GF-D8 (cell line): ENCODE results near the gene HHAT.
"Not testable (repeated sequence)": the region's sequence is repeated elsewhere in the genome, so short reads cannot be mapped to it uniquely, and the experiment has no call there.

Experiments
- DNase-seq: peaks from one replicate; lab custom pipeline; 2025; lab: John Stamatoyannopoulos, UW

The HHAT gene

DNA sequence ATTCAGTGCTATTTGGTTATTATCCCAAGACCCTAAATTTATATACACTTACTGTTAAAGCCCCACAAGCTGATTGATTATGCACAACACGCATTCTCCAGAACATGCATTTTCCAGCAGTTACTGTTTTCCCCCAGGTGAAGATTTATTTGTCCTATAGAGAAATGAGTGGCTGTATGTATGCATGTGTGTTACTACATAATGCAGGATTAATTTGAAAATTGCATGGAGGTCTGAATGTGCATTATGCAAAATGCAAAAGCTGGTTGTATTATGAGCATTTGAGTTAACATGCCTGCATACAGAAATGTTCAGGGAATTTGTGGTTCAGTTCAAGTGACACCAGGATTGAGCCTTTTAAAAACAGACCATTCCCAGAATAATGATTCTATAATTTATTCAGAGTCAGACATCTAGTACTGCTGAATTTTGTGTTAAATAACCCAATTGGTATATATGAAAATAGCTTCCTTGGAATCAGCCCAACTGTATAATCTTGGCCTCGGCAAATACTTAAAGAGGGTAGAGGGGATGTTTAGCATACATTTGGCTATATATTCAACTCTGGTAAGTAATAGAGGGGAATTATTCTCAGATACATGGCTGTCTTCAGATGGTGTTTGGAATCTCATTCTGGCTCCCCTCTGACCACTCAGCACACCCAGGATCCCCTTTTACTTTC lies 320.0 kb downstream of the HHAT start:
- no peak for DNase-seq

DNA sequence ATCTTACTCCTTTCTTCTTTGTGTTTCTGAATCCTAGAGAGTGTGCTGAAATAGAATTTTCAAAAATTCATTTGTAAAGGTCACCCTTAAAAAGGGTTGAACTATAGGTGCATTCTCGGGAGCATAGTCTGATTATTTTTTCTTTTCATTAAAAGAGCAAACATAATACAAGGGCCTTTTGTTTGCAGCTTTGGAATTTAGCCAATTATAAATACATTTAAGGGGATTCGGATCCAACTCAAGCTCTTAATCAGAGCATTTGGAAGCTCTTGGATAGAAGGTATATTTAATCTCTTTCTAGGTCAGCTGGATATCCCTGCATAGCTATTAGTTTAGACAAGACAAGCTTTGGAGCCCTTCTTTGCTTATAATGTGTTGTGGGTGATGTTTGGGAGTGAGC lies 321.7 kb downstream of the HHAT start:
- DNase-seq = no peak

DNA sequence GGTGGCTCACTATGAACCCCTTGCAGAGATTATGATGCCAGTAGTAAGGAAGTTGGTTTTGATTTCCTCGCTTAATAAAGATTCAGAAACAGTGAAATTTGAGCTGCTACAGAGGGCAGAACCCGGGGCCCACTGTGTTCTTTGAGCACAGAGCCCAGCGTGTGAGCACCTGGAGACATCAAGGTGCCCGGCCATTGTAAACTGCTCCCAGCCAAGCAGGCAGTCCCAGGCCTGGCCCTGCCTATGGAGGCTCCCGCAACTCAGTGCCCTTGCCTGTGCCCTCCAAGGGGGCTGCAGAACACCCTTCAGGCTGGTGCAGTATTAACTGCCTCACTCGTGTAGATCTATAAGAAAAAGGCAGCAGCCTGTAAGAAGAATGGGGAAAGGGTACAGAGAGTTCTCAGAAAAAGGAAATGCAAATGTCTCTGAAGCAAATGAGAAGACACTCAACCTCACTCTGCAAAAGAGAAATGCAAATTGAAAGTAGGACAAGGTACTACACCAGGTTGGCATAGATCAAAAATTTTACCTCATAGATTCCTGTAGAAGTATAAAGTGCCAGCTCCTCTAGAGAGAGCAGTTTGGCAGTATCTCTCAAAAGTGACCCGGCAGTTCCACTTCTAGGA lies 323.7 kb downstream of the HHAT start:
- DNase-seq = no peak

DNA sequence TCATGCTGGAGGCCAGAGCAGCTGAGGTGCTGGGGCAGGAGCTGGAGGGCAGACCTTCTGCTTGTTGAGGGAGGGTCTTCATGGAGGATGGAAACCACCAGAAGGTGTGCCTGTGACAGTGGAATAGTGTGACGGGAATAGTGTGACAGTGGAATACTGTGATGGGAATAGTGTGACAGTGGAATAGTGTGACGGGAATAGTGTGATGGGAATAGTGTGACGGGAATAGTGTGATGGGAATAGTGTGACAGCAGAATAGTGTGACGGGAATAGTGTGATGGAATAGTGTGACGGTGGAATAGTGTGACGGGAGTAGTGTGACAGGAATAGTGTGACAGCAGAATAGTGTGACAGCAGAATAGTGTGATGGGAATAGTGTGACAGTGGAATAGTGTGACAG lies 325.1 kb downstream of the HHAT start:
- no peak for DNase-seq

DNA sequence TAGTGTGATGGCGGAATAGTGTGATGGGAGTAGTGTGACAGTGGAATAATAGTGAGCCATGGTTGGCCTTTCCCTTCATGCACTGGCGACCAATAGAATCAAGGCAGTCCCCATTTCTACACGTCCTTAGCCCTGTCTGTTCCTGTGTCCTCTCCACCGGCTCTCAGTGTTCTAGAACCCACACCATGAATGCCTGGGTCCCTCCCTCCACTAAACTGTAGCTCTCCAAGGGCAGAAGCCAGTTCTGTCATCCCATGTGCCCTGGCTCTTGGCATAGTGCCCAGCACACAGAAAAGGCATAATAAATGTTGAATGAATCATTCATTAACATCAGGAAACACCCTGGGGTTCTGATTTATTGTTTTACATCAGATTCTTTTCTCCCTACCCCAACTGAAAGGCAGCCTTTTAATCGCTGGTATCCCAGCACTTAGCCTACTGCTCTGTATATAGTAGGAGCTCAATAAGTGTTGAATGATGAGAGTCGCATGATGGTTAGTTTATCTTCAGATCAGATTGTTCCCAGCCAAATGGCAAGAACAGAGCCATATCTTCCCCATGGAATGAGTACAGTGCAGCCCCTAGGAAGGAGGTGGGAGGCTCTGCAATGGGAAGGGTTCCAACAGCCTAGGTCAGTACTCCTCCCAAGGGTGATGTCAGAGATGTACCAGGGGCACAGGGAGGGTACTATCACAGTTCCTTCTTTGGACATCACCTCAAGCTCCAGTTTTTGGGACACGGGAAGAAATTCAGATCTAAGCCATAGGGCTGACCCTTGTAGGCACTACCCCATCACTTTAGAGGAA lies 325.7 kb downstream of the HHAT start:
- DNase-seq = no peak

DNA sequence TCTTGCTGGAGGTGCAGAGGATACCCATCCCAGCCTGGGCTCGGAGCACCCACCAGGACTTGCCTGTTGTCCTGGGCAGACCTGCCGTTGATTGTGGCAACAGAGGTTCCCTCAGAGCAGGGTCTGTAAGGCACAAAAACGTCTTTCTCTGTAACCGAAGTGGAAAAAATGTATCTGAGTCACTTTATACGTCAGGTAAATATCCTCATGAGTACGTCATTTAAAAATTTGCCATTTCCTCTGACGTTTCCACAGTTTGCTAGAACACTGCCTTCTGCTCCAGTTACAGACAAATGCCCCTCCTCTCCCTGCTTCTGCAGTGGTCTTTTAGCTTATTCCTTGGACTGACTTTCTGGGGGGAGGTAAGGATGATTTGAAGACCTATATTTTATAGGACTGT lies 326.8 kb downstream of the HHAT start:
- DNase-seq = no peak

DNA sequence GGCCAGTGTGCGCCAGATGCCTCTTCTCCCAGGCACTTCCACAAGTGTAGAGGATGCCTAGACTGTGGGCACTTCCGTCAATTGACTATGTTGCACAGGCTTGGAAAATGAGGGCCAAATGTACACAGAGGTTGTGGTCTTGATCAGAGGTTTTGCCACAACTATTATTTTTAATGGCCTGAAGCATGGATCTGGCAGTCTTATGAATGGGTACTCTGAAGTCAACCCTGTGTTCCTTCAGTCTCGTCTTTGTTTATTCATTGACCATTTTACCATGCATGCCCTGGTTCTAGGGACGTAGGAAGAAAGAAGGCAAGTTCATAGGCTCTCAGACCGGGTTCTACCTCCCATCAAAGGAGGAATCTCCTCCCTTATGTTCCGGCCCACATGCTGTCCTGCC lies 329.1 kb downstream of the HHAT start:
- no peak for DNase-seq

DNA sequence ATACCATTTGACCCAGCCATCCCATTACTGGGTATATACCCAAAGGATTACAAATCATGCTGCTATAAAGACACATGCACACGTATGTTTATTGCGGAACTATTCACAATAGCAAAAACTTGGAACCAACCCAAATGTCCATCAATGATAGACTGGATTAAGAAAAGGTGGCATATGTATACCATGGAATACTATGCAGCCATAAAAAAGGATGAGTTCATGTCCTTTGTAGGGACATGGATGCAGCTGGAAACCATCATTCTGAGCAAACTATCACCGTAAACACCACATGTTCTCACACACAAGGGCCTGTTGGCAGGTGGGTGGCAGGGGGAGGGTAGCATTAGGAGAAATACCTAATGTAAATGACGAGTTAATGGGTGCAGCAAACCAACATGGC lies 332.8 kb downstream of the HHAT start:
- DNase-seq = not testable (repeated sequence)

DNA sequence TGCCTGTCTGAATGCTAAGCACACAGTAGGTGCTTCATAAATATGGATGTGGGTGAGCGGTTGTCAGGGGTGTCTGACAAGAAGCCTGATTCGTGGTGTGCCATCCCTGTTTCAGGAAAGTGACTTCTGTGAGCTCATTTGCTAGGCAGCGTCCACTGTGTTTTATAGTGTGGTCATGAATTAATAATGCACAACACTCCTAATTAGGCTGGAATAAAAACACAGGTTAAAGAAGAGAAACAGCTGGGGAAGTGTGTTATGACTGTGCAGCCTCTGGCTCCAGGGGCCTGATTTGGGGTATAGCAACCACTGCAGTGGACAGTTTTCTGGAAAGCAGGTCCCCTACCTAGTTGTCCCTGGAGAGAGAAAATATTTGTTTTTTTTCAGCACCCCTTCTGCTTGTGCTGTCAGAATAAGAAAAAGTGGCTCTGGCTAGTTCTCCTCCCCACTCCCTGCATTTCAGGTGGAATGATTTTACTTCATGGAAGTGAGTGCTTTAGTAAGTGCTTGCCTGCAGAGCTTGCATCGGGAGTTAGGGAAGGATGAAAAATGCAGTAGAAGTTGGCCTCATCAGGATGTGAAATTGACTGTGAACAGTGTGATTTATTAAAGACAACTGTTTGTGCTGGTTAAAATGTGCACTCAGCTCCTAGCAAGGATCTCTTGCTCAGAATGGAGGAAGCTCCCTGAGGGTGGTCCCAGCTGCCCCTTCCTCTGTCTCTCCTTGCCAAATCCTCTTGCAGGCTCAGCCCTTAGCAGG lies 333.8 kb downstream of the HHAT start:
- DNase-seq = no peak

DNA sequence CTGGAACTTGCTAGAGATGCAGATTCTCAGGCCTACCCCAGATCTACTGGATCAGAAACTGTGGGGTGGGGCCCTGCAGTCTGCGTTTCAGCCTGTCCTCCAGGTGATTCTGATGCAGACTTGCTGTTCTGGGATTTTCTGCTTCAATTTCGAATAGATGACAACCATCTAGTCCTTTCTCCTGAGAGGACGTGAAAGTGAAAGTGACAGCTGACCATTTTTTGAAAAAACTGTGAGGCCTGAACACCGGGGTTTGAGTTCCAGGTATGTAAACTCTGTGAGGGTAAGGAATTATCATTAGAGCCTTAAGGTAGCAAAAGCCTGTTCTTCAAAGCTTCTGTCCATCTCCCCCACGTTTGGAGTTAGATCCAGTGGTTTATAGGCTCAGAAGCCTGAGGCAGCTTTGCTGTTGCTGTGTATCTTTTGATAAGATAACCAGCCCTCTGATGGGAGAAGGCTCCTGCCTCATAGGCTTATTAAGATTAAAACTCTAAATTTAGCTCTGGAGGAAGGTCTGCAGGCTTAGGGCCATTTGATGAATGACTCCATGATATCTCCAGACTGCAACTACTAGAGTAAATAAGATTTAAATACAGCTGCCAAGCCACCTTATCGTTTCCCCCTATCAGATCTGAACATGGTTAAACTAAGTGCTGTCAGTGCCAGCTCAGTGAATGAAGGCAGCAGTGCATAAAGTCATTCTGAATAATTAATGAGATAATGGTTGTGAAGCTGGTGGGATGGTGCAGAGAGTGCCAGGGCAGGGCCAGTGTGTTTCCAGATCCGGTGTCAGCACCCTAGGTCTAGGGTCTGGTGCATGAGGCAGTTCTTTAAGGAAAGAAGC lies 335.2 kb downstream of the HHAT start:
- DNase-seq = no peak

DNA sequence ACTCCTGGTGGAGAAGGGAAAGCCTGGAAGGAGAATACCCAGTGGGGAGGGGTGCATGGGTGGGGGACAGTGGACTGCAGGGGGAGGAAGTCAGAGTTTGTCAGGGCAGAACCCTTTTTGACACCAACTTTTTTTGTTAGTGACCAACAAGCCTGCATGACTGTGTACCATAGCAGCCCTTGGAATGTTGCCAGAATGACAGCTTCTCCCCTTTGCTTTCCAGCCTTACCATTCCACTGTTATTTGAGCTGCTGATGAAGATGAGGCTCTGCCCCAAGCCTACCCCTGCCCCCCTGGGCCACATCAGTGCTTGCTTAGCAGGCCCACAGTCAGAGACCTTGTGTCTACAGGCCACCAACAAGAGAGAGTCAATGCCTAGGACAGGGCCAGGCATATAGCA lies 341.2 kb downstream of the HHAT start:
- DNase-seq = no peak

DNA sequence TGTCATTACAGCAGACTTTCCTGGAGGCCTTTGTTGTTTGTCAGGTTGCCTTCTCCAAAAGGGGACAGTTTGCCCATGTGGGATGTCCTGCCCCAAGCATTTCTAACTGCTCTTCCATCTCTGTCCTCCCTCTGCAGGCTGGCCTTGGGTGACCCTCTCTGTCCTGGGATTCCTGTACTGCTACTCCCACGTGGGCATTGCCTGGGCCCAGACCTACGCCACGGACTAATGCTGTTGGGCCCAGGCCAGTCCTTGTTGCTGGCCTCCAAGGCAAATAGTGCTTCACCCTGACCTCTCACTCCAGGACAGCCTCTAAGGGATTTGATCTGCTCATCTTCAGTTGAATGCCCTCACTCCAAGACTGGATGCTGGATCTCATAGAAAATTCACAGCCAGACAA lies 345.4 kb downstream of the HHAT start:
- no peak for DNase-seq

DNA sequence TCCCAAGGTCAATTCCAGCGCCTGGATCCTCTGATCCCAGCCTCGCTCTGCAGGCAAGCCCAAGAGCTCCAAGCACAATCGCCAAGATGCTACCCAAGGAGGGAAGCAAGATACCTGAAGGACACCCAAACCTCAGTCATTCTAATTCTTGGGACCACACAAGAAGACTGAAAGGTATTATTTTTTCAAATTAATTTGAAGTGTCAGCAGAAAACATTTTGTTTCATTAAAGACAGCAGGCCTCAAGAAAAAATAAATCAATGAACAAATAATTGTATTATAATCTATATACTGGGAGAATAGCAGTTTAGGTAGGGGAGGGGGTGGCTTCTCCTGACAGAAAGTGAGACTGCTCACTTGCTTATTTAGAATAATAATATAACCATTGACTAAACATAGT lies 347.8 kb downstream of the HHAT start:
- DNase-seq = no peak

DNA sequence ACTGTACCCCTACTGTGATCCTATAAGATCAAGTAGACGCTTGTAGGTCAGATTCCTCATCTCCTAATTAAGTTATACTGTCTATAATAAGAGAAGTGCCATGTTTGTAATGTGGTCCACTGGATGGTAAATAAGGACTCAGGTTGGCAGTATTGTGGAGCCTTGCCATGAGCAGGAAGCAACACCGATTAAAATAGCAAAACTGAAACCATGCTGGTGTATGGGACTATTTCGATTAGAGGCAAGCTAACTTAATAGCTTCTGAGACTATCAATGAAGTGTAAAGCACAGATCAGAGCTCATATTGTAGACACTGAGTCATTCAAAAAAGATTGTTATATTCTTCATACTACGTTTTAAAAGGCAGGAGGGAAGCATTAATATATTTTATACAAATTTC lies 348.8 kb downstream of the HHAT start:
- DNase-seq = no peak

DNA sequence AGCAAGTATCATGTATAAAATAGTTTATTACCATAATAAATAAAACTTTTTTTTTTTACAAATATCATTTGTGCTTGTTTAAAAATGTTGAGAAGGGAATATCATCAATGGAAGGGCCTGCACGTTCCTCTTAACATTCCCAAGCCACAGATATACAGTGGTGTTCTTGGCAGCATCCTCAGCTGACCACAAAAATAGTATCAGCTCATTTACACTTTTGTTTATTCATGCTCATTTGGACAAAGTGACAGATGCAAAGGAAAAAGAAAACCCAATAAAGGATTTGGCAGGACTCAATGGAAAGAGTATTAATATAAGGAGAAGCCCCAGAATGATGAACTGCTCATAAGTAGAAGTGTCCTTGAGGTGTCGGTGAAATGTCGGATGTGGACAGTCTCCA lies 349.6 kb downstream of the HHAT start:
- DNase-seq = no peak

DNA sequence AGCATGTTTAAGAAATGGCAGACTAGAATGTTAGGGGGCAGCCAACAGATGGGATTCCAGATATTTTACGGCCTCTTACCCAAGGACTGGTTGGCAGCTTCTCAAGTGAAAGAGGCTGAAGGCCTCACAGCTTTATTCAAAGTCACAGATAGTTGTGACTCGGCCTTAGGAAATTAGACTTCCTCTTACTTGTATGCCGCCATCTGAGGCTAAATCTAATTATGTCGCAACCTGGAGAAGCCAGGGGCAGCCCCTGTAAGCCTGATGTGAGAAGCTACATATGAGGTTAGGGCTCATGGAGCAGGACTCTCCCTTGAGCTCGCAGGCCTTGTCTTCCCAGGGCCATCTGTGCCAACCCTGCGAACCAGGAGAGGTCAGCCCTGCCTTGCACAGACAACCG lies 352.5 kb downstream of the HHAT start:
- no peak for DNase-seq

DNA sequence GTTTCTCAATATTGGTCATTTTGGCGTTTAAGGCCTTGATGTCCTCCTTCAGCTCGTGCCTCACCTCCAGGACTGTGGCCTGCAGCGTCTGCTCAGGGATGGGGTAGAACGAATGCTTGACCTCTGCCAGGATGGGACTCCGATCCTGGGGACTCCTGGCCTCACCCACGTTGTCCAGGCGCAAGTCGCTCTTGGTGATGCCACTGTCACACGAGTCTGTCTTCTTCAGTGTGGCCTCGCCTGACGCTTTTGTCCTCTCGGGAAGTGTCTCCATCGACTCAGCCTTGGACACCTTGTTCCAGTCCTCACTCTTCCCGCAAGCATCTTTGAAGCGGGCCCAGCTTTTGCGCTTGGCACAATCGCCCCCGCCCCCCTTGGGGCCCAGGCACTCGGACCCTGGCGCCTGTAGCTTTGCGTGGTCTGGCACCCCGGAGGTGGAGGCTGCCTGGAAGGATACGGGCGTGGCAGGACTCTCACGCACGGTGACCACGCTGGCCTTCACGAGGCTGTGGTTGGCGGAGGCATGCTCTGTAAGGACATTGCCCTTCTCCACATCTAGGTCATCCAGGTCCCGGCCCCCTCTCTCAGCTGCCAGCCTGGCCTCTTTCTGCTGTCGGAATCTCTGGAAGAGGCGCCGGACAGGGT lies 354.8 kb downstream of the HHAT start:
- DNase-seq = no peak

DNA sequence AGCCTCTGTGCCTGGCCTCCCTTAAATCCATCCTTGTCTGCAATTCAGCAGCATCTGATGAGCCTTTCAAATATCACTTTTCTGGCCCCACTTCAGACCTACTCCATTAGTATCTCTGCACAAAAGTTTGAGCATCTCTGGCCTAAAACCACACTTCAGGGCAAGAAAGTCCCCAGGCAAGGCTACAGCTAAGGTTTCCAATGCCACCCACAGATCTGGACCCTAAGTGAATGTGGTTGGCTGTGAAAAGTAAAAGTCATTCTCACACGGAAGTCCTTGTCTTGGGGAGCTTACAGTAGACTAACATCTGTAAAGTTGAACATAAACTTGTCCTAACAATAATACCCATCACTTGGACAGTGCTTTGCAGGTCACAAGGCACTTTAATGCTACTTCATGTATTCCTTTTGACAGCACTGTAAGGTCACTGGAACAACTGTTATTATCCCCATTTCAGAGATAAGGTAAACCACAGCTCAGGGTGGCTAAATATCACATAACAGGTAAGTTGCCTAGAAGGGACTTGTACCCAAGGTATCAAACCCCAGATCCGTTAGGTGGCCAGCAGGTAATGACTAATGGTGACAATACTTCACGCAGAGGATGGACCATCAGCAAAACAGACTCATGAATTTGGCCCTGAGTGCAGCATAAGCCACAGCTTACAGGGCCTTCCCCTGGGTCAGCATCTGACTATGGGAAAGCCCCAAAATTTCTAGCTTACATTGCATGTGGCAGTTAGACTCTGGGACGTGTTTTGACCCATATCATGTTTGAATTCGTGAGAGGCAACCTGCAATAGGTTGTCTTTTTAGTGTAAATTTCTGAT lies 356.0 kb downstream of the HHAT start:
- DNase-seq = no peak

DNA sequence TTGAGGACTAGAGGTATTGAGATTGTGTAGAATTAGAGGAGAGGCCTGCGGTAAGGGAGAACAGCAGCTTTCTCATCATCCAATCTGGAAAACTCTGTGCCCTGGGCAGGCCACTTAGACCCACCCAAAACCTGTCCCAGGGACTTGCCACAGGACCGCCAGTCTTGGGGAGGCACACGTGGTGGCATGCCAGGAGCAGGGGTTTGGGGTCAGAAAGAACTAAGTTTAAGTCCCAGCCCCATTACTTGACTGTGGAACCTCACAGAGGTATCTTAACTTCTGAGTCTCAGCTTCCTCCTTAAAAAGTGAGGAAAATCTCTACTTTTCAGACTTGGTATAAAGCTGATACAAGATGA lies 356.6 kb downstream of the HHAT start:
- DNase-seq = no peak

DNA sequence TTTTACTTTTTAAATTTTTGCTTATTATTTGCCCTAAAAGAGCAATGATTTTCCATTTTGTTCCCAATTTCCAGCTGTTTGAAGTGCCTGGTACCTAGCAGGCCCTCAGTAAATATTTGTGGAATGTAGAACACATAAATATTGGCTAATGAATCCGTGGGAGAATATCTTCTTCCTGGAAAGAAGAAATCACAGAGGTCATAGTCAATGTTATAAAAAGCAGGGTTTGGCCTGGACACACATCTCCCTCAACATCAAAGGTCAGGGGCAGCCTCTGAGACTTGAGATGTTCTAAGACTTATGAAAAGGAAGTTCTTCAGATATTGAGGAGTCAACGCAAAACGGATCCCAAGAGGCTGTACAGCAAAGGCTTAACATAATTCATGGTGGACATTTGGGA lies 358.1 kb downstream of the HHAT start:
- DNase-seq = no peak
